Kidney glomerular epithelial cell (primary cell): ENCODE measurements around the gene CDK2AP2.

Experiments used
- DNase-seq: peaks from one replicate; lab custom pipeline; 2025; lab: John Stamatoyannopoulos, UW

Gene CDK2AP2

GRCh38 chr11:67503119-67504004, 4.6 kb downstream of the CDK2AP2 start:
- DNase-seq, result no peak

- DNase-seq, result no peak
Observed at GRCh38 chr11:67502328-67502979, 5.5 kb downstream of the CDK2AP2 start.

- no peak for DNase-seq
Observed at GRCh38 chr11:67501854-67502253, 6.1 kb downstream of the CDK2AP2 start.

GRCh38 chr11:67500831-67501715, 6.9 kb downstream of the CDK2AP2 start:
- no peak for DNase-seq

GRCh38 chr11:67500484-67500821, 7.5 kb downstream of the CDK2AP2 start:
- no peak for DNase-seq

- DNase-seq, result no peak
Observed at GRCh38 chr11:67499808-67500483, 8.0 kb downstream of the CDK2AP2 start.

GRCh38 chr11:67498544-67498972, 9.4 kb downstream of the CDK2AP2 start:
- no peak for DNase-seq

GRCh38 chr11:67497656-67498291, 10.2 kb downstream of the CDK2AP2 start:
- DNase-seq, result no peak

GRCh38 chr11:67496113-67496512, 11.8 kb downstream of the CDK2AP2 start:
- DNase-seq, result no peak

GRCh38 chr11:67495234-67496005, 12.5 kb downstream of the CDK2AP2 start:
- DNase-seq, result no peak

- no peak for DNase-seq
Observed at GRCh38 chr11:67494371-67495233, 13.4 kb downstream of the CDK2AP2 start.

GRCh38 chr11:67493548-67494370, 14.2 kb downstream of the CDK2AP2 start:
- no peak for DNase-seq

- DNase-seq, result no peak
Observed at GRCh38 chr11:67492801-67493547, 15.0 kb downstream of the CDK2AP2 start.

GRCh38 chr11:67492069-67492727, 15.8 kb downstream of the CDK2AP2 start:
- no peak for DNase-seq

- no peak for DNase-seq
Observed at GRCh38 chr11:67491276-67492068, 16.5 kb downstream of the CDK2AP2 start.

GRCh38 chr11:67490727-67491065, 17.3 kb downstream of the CDK2AP2 start:
- no peak for DNase-seq
